Gastrocnemius medialis (tissue), 4 donors: ENCODE data around the gene BAAT. TPM values are rescaled to one million over a fixed set of nuclear protein-coding genes. Genes with fewer than 3 reads are reported as not detected.

Source experiments
- ATAC-seq, 2 donors: fragments of 150-250 bp; one replicate each; pipeline ENCODE4 v1.9.1; 2016
- DNase-seq, 2 donors: peaks; one replicate each; pipeline ENCODE4 v3.0.0-alpha.2; 2019
- H3K27ac ChIP-seq, 4 donors: fragments of 200-600 bp; sonication (generic); 1 replicate in 1 of 4; 2 replicates in 3 of 4; pipeline ENCODE4 v1.5.1; 2016 to 2018; ENCODE audit warnings: mild to moderate bottlenecking in 2 of 4, moderate library complexity in 1 of 4
- H3K27me3 ChIP-seq, 3 donors: fragments of 200-600 bp; sonication (generic) in 2 of 3; 1 replicate in 1 of 3; 2 replicates in 2 of 3; pipeline versions ENCODE4 v1.5.1 to v1.6.0; 2016 to 2019; ENCODE audit warnings: mild to moderate bottlenecking in 1 of 3, moderate library complexity in 1 of 3
- H3K36me3 ChIP-seq, 2 donors: fragments of 200-600 bp; sonication (generic) in 1 of 2; one replicate each; pipeline ENCODE4 v1.5.1; 2017 to 2018
- H3K4me1 ChIP-seq, 2 donors: fragments of 200-600 bp; sonication (generic) in 1 of 2; one replicate each; pipeline ENCODE4 v1.5.1; 2016 to 2017; ENCODE audit warnings: mild to moderate bottlenecking in 2 of 2
- H3K4me3 ChIP-seq, 4 donors: fragments of 200-600 bp; sonication (generic) in 3 of 4; 1 replicate in 1 of 4; 2 replicates in 3 of 4; pipeline ENCODE4 v1.5.1; 2016 to 2019; ENCODE audit warnings: mild to moderate bottlenecking in 2 of 4
- H3K9me3 ChIP-seq, 3 donors: fragments of 200-600 bp; sonication (generic) in 2 of 3; 1 replicate in 1 of 3; 2 replicates in 2 of 3; pipeline ENCODE4 v1.5.1; 2016 to 2019
- CTCF ChIP-seq, 5 experiments: fragments of 450-650 bp in 3 of 5; fragments of 200-600 bp in 2 of 5; sonication (generic) in 2 of 5; IDR thresholded peaks in 4 of 5; conservative IDR thresholded peaks in 1 of 5; 1 replicate in 4 of 5; 2 replicates in 1 of 5; pipeline ENCODE4 v1.5.1; 2016 to 2019; ENCODE audit warnings: antibody characterized with exemption in 5 of 5, mild to moderate bottlenecking in 3 of 5, moderate library complexity in 3 of 5
- POLR2A ChIP-seq, 2 donors: fragments of 450-650 bp; IDR thresholded peaks; one replicate each; pipeline ENCODE4 v1.6.1; 2017; ENCODE audit warnings: antibody characterized with exemption in 2 of 2, mild to moderate bottlenecking in 2 of 2, moderate library complexity in 2 of 2
- in situ Hi-C, 4 donors: fragments of 200-750 bp; cut with MboI; loops; one replicate each; pipeline versions ENCODE4 v1.15.0 to v1.8.0; 2017; ENCODE audit warnings: low sequenced_read_pairs in 4 of 4
- intact Hi-C: fragments of 100-400 bp; cut with DNase I; formaldehyde crosslinking; loops from one replicate; pipeline ENCODE4 v1.15.1; 2023; ENCODE audit warnings: low total_unique reads
- total RNA-seq, 4 donors: library from RNA; depleted of rRNA; stranded (reverse); fragments of >200 nt; gene quantifications; one replicate each; pipeline versions ENCODE4 v1.1.0 to v1.2.3, GENCODE V29; 2016

BAAT gene
- total RNA-seq, 4 donors from 2014 or later: 1.2 to 3.8 (median 1.3) TPM; not detected in 1

- H3K4me3 ChIP-seq: no peak overlapping the region
- H3K4me1 ChIP-seq: no peaks in the 10 kb centered on the region
- ATAC-seq (no peak), DNase-seq (no peak)
- H3K9me3 ChIP-seq: no peaks in the 10 kb centered on the region
- no peak overlapping the region for H3K27ac ChIP-seq
- no peaks in the 10 kb centered on the region for H3K27me3 ChIP-seq
- intact Hi-C loops (loop anchor here (1.0 to 5.0 kb wide), 3 partner anchors 594 to 709 kb away; no protein-coding TSS in a partner anchor), in situ Hi-C loops (loop anchor here in 3 of 4 donors (25.0 kb wide), 2 partner anchors 599 to 699 kb away; no protein-coding TSS in a partner anchor)
- TF ChIP-seq POLR2A (IDR thresholded peaks at IDR 0.05) (no peak), CTCF (IDR thresholded peaks at IDR 0.05 in 4 of 5, conservative IDR thresholded peaks at IDR 0.05 in 1 of 5) (no peak)
- no peaks in the 10 kb centered on the region for H3K36me3 ChIP-seq
Observed at GRCh38 chr9:101311191-101311590, 73.6 kb downstream of the BAAT start.

Other genes starting within 250 kb of the BAAT start
- 10 to 100 TPM in 2 of 4 donors, 1 to 10 TPM in 2; 6.3 to 13.7 (median 10.2) TPM for gene MRPL50, start 13.6 kb upstream of the BAAT start, total RNA-seq
- 10 to 100 TPM in 3 of 4 donors, 1 to 10 TPM in 1; 9.7 to 42.8 (median 12.2) TPM for gene ZNF189, start 13.8 kb upstream of the BAAT start, total RNA-seq
- gene ALDOB, start 50.8 kb upstream of the BAAT start, total RNA-seq: 1 to 10 TPM in 2 of 4 donors, not detected in 2; 5.1 to 8.7 TPM
- 10 to 100 TPM; 26.6 to 34.4 (median 29.7) TPM for gene RNF20, start 148.8 kb upstream of the BAAT start, total RNA-seq
- gene PPP3R2, start 210.0 kb upstream of the BAAT start, total RNA-seq: not detected